NCI-H2171 treated with DMSO at 0.1 percent for 48 hours (cell line): ENCODE results near the gene SHMT2.
"Not testable (repeated sequence)": the region's sequence is repeated elsewhere in the genome, so short reads cannot be mapped to it uniquely, and the experiment has no call there.

Source experiments
- DNase-seq: peaks from one replicate; lab custom pipeline; 2025; lab: John Stamatoyannopoulos, UW

Gene SHMT2

GRCh38 chr12:57262126-57262822 is 32.8 kb downstream of the SHMT2 start:
- DNase-seq = no peak

DNA sequence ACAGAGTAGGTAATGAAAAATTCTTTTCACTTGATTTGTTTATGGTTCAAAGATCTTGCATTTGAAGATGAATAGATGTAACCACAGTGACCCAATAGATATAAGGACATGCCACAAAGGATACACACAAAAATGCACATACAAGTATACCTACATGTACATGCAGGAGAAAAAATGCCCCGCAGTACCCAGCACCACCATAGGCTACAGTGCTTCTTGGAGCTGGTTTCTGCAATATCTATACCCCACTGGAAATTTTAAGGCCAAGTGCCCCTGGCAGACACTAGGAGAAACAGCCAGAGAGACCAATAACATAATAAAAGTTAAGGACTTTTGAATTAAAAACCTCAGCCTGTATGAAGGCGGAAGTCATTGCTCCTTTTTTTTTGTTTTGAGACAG is 33.6 kb downstream of the SHMT2 start:
- DNase-seq = no peak

- DNase-seq = no peak
Observed at GRCh38 chr12:57266681-57267080, 37.2 kb downstream of the SHMT2 start.

DNA sequence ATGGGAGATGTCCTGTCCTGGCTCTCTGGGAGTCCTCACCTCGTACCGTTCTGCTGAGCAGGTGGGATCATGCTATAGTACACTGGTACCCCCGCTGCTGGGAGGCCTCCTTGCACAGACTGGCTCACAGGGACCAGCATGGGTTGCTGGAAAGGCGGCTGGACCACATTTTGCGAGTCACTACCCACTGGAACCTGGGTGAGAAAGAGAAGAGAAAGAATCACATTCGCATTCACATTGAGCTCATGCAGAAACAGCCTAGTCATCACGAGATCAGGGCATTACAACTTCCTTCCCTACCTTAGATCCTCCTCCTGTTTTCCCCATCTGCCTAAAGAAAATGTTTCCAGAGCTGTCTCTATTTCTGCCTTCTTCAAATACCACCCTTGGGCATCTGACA is 38.8 kb downstream of the SHMT2 start:
- no peak for DNase-seq

DNA sequence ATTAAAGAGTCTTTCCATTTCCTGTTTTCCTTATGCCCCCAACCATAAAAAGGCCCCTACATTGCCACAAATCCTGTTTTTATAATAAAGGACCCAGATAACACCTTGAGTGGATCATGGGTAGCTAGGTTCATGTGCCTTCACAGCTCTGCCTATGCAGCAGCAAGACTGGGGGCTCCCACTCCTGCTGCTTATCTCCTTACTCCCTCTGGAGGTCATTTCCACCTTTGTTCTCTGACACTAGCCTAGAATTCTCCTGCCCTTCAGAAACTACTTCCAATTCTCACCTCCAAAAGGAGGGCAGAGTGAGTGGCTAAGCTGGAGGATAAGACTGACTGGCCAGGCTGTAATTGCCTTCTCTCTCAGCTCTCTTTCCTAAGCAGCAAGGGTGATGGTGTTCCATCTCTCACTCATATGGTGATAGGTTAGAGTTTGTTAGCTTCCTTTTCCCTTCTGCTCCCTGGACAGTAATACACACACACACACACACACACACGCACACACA is 41.5 kb downstream of the SHMT2 start:
- DNase-seq = no peak

DNA sequence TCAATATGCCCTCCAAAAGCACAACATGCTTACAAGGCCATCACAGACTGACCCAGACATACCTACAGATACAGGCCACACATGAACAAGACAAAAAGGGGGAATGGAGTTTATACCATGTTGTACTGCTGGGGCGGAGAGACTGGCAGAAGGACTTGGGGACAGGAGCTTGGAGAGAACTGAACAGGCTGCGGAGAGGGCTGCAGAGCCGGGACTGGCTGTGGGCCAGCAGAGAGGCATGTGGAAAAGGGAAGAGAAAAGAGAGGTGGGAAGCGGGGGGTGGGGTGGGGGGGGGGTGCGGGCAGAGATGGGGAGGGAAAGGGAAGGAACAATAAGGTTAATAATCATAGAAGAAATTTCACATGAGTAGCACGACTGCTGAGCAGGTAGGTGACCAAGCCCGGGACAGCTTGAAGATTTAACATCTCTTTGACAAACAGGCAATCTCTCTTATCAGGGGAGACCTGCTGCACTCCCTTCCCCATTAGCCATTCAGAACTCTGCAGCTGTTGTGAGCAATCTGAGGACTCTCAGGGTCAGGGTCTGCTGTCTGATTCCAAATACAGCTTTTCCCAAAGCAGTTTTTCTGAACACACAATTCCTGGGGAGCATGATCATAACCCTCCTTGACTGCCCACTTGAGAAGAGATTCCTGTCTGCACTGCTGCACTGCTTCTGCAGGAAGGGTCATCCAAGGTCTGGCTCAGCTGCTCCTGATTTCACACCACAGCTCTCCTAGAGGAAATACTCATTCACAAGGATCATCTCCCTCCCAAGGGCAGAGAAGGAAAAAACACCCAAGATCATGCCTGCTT is 43.0 kb downstream of the SHMT2 start:
- DNase-seq = no peak

GRCh38 chr12:57273516-57273915 is 44.0 kb downstream of the SHMT2 start:
- no peak for DNase-seq

GRCh38 chr12:57276233-57276632 is 46.7 kb downstream of the SHMT2 start:
- not testable (repeated sequence) for DNase-seq

DNA sequence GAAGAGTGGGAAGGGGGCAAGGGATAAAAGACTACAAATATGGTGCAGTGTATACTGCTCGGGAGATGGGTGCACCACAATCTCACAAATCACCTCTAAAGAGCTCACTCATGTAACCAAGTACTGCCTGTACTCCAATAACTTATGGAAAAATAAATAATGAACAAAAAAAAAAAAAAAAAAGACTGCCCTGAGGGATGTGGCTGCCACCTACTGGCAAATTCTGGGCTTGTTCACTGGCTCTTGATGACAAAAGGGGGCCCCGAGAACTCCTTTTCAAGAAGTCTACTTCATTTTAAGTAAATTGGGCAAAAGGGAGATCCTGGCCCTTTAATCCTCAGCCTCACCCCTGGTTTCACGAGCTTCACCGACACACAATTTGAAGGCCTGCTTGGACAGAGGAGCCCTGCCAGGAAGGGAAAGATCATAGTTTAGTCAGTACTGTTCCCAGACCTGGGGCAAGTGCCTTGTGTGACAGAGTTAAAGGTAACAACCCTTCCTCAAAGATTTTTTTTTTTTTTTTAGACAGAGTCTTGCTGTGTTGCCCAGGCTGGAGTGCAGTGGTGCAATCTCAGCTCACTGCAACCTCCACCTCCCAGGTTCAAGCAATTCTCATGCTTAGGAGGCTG is 47.5 kb downstream of the SHMT2 start:
- peak; percentile 54 for DNase-seq

- DNase-seq = no peak
Observed at GRCh38 chr12:57278465-57279381, 49.2 kb downstream of the SHMT2 start.

DNA sequence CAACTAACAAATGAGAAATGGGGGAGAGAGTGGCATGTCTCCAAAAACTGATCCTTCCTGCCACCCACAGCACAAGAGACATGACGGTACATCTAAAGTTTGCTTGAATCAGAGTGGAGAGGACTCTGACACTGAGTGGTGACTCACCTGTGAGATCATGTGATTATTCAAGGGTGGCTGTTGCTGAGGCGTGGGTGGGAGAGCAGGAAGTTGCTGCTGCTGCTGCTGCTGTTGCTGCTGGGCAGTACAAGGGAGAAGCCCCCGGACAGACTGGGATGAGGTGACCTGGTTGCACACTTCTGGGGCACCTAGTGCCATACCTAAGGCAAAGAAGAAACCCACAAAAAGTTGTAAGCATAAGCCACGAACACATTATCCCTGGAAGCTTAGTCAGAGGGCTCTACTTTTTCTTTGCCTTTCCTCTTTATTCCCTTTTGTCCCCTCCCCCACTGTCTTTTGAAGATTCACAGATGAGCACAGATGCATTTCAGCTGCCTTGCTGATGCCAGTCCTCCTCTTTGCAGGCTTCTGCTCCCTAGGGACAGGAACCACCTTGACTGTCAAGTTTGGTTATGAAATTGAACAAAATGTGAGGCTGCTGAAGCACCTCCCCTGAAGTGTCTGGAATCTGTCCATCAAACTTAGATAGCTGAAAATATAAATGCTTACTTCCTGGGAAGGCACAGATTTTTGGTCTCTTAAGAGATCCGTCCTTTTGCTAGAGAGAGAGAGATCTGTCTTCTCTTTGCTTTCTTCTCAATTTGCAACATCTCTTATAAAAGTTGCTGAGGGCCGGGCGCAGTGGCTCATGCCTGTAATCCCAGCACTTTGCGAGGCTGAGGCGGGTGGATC is 50.9 kb downstream of the SHMT2 start:
- DNase-seq = peak; percentile 59

GRCh38 chr12:57282073-57282472 is 52.6 kb downstream of the SHMT2 start:
- not testable (repeated sequence) for DNase-seq
